Thyroid gland (tissue), 4 donors: ENCODE measurements around the gene ARHGEF10L.

ENCODE experiments used
- POLR2A ChIP-seq, 2 donors: fragments of 450-650 bp; IDR thresholded peaks; one replicate each; pipeline ENCODE4 v1.6.1; 2017; ENCODE audit warnings: antibody characterized with exemption in 2 of 2, mild to moderate bottlenecking in 2 of 2, moderate library complexity in 1 of 2
- TF ChIP-seq, protein P1 (sequence below), 6 experiments: fragments of 200-600 bp in 3 of 6; fragments of 450-650 bp in 3 of 6; sonication (generic) in 3 of 6; IDR thresholded peaks; one replicate each; pipeline ENCODE4 v1.5.1; 2016 to 2019; ENCODE audit warnings: antibody characterized with exemption in 6 of 6, mild to moderate bottlenecking in 2 of 6, inconsistent platforms in 1 of 6, moderate library complexity in 1 of 6

DNA sequence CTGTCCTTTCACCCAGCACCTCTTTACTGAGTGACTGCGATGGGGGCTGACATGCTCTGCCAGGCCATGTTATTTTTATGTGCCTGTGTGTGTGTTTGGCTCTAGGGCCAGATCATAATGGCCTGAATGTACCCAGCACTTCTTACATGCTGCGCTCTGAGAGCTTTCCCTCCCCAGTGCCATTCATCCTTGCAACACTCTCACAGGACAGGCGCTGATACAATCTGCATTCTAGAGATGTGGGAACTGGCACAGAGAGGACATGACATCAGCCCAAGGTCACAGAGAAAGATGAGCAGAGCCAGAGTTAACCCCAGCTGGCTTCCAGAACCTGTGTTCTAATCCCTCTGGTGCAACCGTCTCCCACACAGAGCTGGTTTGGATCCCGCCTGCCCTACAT, 54.5 kb downstream of the ARHGEF10L start:
- TF ChIP-seq, protein P1, sequence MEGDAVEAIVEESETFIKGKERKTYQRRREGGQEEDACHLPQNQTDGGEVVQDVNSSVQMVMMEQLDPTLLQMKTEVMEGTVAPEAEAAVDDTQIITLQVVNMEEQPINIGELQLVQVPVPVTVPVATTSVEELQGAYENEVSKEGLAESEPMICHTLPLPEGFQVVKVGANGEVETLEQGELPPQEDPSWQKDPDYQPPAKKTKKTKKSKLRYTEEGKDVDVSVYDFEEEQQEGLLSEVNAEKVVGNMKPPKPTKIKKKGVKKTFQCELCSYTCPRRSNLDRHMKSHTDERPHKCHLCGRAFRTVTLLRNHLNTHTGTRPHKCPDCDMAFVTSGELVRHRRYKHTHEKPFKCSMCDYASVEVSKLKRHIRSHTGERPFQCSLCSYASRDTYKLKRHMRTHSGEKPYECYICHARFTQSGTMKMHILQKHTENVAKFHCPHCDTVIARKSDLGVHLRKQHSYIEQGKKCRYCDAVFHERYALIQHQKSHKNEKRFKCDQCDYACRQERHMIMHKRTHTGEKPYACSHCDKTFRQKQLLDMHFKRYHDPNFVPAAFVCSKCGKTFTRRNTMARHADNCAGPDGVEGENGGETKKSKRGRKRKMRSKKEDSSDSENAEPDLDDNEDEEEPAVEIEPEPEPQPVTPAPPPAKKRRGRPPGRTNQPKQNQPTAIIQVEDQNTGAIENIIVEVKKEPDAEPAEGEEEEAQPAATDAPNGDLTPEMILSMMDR (IDR thresholded peaks at IDR 0.05): no peak
- peak in 1 of 2 donors; percentile 26 for TF ChIP-seq POLR2A (IDR thresholded peaks at IDR 0.05)
